ENCODE results near the gene GPC1. TPM values are rescaled to one million over a fixed set of nuclear protein-coding genes. Genes with fewer than 3 reads are reported as not detected.

Gene GPC1
- total RNA-seq, 2 donors from 2014 or later, result 69.5 to 83.1 TPM

- intact Hi-C loops (cut with DNase I), result loop anchor here in 1 of 2 donors (10.0 kb wide), 1 partner anchor 190 kb away; no protein-coding TSS in a partner anchor
- peak; percentile 50 for DNase-seq (ENCODE audit: low spot score)
These were observed 79.2 kb downstream of the GPC1 start for GRCh38 chr2:240514631-240515030.

GRCh38 chr2:240517342-240517741 lies 81.9 kb downstream of the GPC1 start:
- DNase-seq (ENCODE audit: low spot score), result peak; percentile 55
- intact Hi-C loops (cut with DNase I), result loop anchor here in 1 of 2 donors (10.0 kb wide), 1 partner anchor 187 kb away; no protein-coding TSS in a partner anchor

Small RNA genes lying within 50 kb of the gene (microRNA-seq; reads per million reads assigned to microRNA genes)
- 246 to 254 reads per million in 2 donors for gene MIR149 (ENCODE audit: borderline microRNAs expressed in 2 of 2)

Other genes starting within 250 kb of the GPC1 start
- gene ANKMY1, start 122.3 kb downstream of the GPC1 start, total RNA-seq, result 10 to 100 TPM in 1 of 2 donors, 1 to 10 TPM in 1; 7.1 to 12.9 TPM
- 1 to 10 TPM; 2.0 to 2.3 TPM for gene DUSP28, start 124.7 kb downstream of the GPC1 start, total RNA-seq
- gene RNPEPL1, start 132.8 kb downstream of the GPC1 start, total RNA-seq, result 10 to 100 TPM; 47.1 to 49.3 TPM
- 10 to 100 TPM; 18.6 to 22.6 TPM for gene CAPN10, start 151.1 kb downstream of the GPC1 start, total RNA-seq
- gene GPR35, start 189.8 kb downstream of the GPC1 start, total RNA-seq, result 1 to 10 TPM; 1.2 to 1.8 TPM
- under 1 TPM in 1 of 2 donors, not detected in 1; 0.19 TPM for gene AQP12B, start 247.2 kb downstream of the GPC1 start, total RNA-seq

Measured in posterior vena cava (tissue), 2 donors.